ENCODE data around the gene CHST12.
"Not testable (repeated sequence)": the region's sequence is repeated elsewhere in the genome, so short reads cannot be mapped to it uniquely, and the experiment has no call there.

Gene CHST12

DNA sequence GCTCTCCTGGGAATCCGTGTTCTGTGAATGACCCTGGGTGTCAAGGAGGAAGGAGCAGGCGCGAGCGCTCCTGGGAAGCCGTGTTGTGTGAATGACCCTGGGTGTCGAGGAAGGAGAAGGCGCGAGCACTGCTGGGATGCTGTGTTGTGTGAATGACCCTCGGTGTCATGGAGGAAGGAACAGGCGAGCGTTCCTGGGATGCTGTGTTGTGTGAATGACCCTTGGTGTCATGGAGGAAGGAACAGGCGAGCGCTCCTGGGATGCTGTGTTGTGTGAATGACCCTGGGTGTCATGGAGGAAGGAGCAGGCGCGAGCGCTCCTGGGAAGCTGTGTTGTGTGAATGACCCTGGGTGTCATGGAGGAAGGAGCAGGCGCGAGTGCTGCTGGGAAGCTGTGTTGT is 25.3 kb upstream of the CHST12 start:
- not testable (repeated sequence) for DNase-seq (ENCODE audit: low read depth in 2 of 2)

DNA sequence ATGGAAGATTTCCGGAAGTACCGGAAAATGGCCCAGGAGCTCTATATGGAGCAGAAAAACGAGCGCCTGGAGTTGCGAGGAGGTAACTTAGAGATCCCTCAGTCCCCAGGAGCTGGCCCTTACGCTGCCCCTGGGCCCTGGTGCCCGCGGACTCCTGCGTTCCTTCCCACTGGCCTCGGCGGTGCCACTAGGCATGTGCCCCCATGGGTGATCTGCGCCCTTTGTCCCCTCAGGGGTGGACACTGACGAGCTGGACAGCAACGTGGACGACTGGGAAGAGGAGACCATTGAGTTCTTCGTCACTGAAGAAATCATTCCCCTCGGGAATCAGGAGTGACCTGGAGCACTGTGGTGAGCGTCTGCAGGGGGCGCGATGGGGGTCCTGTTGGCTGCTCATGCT is 24.2 kb upstream of the CHST12 start:
- DNase-seq (ENCODE audit: low read depth in 2 of 2), result no peak

DNA sequence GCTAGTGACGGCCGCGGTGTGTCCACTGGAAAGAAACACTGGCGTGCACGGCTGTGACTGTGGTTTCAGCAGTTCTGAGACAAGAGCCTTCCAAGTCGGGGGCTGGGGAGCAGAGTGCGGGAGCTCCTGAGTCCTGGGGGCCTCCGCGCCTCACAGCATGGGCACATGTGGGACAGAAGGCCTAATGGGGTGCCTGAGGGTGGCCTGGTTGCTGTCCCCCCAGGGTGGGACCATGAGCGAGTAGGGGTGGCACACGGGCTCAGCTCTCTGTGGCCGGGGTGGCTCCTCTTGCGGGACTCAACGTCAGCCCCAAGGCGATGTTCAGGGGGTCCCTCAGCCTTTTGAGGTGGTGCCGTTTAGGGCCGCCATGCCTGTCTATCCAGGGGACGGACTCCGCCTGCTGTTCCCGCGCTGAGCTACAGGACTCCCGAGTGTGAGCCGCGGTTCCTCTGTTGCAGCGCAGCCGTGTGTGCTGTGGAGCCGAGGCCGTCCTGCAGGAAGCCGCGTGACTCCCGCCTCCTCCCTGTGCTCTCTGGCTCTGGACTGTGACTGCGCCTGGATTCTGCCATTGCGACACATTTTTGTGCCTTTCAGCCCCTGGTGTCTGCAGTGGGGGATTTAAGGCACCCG is 23.5 kb upstream of the CHST12 start:
- DNase-seq (ENCODE audit: low read depth in 2 of 2), result no peak

DNA sequence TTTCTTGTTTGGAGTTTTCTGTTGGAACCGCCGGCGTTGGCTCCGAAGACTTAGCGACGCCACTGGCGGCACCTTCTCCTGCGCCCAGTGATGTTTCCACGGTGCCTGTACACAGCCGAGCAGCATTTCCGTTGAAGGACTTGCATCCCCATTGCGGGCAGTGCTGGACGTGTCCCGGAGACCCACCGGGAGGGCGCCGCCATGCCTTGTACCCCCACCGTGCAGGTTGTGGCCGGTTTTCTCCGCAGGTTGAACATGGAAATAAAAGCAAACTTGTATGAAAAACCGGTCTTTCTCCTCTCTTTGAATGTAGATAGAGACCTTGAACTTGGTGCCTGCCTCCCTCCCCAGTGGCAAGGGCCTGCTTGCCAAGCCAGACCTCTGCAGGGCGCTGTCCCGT is 22.9 kb upstream of the CHST12 start:
- no peak for DNase-seq (ENCODE audit: low read depth in 2 of 2)

DNA sequence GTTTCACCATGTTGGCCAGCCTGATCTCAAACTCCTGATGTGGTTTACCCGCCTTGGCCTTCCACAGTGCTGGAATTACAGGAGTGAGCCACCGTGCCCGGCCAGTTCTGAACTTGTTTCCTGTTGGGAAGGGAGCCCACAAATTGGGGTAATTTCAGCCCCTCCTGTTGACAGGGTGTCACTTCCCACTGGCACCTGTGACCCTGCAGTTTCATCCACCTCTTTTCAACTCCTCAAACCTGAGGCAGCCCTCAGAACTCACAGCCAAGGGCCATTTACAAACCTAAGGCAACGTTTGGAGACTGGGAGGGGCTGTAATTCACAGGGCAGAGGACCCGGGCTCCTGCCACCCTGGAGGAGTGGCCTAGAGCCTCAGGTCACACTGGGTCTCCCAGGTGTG is 22.2 kb upstream of the CHST12 start:
- DNase-seq (ENCODE audit: low read depth in 2 of 2), result no peak

DNA sequence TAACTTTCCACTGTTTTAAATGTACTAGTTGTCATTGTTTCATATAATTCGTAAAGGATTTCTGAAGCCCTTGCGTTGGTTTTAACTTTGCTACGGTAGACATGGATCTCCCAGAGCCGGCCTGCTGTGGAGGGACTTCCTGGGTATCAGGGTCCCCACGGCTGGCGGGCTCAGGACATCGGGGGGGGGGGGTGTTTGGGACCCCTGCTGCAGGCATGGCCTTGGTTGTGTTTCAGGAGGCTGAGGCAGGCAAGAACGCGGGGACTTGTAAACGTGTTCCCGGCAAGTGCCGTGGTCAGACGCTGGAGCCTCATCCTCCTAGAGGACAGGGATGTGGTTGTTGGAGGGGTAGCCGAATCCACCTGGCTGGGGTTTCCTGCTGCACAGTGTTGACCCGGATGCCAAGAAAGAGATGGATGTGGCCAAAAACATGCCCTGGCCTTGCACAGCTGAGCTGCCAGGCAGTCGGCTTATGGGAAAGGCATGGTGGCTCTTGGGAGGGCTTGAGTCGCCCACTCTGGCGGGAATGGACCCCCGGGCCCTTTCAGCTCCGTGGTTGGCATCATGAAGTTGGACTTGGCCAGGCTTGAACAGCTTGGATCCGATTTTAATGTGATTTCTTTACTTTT is 21.4 kb upstream of the CHST12 start:
- DNase-seq (ENCODE audit: low read depth in 2 of 2), result no peak

DNA sequence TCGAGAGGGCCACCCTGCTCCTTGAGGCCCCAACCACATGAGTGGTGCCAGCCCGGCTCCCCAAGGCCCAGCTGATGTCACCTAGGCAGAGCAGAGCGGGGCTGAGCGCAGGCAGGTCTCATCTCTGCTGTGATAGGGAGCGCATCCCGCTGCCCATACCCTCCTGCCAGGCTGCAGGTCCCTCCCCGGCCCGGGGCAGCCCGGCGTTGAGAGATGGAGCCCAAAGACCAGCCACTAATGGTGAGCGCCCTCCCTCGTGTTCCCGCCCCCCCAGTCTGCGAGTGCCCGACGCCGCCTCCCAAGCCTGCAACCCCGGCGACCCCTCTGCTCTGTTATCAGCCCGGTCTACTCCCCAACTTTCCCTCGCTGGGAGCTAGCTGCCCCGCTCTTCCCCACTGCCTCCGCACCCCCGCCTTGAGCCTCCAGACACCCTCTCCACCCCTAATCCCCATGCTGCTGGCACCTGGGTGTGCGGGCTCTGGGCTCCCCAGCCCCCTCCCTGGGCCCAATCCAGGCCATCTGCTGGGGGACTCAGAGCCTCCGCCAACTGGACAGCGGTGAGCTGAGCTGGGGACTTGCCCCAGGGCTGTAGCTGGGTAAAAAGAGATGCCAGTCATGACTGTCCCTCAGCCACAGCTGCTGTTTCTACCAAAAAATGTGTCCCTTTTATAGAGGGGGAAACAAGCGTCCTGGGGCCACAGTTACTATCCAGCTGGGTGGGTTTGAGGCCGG is 19.7 kb upstream of the CHST12 start:
- no peak for DNase-seq (ENCODE audit: low read depth in 2 of 2)

DNA sequence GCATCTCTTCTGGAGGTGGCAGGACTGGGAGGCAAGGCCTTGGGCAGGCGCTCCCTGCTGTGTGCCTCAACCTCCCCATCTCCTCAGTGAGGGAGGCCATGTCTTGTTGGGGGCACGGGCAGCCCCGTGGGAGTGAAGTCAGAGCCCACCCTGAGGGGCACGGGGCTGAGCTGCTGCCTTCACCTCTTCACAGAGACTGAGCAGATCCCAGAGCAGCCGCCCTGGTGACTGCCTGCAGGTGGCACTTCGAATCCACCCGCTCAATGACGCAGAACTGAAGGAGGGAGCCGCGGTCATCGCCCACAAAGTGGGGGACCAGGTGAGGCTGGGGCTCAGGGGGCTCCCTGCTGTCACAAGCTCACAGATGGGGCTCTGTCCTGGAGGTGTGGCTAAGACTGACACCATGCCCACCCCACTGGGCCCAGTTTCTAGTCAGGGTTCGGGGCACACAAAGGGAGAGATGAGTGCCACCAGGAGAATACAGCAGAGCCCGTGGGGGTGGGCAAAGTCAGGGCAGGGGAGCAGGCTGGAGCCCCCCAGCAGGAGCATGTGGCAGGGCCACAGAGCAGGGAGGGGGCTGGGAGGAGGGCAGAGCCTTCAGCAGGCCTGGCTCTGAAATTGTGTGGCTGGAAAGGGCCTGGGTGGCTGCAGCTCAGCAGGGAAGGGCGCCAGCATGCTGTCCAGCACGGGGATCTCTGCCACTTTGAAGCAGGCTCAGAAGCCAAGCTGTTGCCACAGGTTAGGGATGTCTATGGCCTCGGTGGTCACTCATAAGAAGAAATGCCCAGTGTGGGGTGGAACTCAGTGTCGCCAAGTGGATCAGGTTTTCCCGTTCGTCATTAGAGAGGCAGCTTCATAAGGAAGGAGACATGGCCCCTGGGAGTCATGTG is 18.8 kb upstream of the CHST12 start:
- no peak for DNase-seq (ENCODE audit: low read depth in 2 of 2)

DNA sequence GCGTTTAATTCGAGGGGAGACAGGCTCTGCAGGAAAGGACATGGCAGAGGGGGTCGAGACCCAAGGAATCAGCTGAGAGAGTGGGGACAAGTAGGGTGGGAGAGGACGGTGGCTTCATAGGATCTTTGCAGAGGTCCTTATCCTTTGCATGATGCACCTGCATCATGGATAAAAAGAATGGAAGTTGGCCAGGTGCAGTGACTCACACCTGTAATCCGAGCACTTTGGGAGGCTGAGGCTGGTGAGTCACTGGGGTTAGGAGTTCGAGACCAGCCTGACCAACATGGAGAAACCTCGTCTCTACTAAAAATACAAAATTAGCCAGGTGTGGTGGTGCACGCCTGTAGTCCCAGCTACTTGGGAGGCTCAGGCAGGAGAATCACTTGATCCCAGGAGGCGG is 17.3 kb upstream of the CHST12 start:
- not testable (repeated sequence) for DNase-seq (ENCODE audit: low read depth in 2 of 2)

DNA sequence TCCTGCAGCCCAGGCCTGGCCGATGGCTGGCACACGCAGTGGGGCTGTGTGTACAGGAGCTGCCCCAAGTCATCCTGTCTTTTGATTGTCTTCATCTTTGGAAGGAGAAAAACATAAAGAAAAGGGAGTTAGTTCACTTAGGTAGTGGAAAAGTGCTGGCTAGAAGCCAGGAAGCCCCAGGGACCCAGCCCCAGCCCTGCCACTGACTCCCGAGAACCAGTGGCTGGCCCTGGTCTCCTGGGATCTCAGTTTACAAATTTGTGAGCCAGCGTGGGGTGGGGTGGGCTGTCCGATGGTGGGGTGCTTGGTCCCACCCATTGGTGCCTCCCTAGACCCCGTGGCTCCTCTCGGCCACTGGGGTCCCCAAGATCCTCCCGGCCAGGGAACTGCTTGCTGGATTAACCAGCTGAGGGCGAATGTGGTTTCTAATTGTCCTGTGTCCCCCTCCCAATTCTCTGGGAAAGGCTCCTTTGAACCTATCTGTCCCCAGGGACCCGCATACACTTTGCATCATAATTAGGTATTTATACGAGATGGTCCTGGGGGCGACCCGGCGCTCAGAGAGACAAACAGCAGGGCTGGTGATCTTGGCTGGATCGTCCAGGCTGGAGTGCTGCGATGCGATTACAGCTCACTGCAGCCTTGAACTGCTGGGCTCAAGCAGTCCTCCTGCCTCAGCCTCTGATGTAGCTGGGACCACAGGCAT is 16.3 kb upstream of the CHST12 start:
- no peak for DNase-seq (ENCODE audit: low read depth in 2 of 2)

DNA sequence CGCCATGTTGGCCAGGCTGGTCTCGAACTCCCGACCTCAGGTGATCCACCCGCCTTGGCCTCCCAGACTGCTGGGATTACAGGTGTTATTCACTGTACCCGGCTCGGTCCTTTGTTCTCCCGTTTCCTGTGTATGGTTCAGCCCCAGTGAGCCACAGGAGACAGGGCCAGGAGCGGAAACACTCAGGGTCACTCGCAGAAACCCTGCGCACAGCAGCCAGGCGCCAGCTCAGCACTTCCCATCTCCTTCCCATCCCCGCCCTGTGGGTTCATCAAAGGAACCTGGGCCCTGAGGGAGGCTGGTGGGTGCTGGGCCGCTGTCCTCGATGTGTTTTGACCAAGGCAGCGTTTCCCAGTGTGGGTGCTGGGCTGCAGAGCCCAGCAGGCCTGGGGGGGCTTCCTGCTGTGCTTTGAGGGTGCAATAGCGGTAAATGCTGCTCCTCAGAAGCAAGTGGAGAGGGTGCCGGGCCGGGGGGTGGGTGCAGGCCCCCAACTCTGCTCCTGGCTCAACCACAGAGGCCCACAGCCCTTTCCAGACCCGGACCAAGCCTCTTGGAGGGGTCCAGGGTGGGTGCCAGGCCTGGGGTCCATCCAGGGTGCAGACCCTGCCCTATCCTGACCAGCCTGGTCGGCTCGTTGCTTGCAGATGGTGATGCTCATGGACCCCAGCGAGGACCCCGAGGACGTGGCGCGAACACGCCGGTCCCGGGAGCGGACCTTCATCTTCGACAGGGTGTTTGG is 15.3 kb upstream of the CHST12 start:
- DNase-seq (ENCODE audit: low read depth in 2 of 2), result no peak

DNA sequence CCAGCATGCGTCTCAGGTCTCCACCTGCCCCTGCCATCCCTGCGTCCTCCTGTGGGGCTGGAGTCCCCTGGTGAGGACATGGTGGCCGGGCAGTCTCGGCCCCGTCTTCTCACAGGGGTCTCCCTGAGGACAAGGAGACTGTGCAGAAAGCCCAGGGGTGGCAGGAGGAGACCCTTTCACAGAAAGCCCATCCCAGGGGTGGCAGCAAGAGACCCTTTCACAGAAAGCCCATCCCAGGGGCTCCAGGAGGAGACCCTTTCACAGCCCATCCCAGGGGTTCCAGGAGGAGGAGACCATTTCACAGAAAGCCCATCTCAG is 14.8 kb upstream of the CHST12 start:
- DNase-seq (ENCODE audit: low read depth in 2 of 2), result no peak

DNA sequence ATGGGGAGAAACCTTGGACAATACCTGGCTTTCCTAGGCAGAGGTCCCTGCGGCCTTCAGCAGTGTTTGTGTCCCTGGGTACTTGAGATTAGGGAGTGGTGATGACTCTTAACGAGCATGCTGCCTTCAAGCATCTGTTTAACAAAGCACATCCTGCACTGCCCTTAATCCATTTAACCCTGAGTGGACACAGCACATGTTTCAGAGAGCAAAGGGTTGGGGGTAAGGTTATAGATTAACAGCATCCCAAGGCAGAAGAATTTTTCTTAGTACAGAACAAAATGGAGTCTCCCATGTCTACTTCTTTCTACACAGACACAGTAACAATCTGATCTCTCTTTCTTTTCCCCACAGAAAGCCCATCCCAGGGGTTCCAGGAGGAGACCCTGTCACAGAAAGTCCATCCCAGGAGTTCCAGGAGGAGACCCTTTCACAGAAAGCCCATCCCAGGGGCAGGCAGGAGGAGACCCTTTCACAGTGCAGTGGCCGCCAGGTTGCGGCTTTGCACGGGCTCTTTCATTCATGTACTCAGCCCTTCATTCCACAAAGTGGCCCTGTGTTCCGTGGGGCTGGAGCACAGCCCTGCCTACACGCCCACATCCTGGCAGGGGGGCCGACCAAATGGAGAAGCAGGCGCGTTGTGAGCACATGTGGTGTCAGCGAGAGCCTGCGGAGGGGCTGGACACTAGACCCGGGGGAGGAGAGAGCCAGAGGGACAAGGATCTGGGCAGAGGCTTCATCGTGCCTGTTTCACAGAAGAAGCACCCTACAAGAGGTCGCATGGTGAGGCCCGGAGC is 13.2 kb upstream of the CHST12 start:
- not testable (repeated sequence) for DNase-seq (ENCODE audit: low read depth in 2 of 2)

DNA sequence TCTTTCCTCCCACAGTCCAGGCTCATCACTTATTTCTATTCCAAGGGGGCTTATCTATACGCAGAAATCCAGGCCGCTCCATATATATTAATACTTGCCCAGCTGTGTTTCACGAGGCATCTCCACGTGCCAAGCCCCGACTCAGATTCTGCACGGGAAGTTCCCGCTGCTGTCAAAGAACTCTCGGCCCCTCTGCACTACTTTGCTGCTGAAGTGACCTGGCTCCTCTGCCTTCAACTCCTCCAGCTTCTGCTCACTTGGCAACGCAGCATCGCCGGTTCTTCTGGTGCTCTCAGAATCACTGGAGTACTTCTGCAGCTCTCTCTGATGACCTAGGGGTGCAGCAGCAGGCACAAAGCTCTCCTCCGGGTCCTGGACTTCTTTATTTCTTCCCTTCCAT is 9.7 kb upstream of the CHST12 start:
- no peak for DNase-seq (ENCODE audit: low read depth in 2 of 2)

DNA sequence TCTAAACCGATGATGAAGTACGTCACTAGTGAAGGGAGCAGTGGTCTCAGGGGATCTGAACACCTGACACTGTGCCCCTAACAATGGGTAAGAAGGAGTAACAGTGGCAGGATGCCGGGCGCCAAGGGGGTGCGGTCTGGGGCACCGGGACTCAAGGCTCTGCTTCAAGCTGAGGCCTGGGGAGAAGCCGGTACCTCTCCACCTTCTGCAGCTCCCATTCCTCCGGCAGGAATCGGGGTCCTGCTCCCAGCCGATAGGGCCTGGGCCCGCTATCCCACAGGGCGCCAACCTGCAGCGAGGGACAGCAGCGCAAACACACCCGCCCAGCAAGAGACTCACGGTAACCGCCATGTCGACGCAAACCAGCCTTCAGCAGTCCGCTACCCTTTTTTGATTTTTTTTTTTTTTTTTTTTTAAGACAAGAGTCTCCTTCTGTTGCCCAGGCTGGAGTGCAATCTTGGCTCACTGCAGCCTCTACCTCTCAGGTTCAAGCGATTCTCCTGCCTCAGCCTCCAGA is 8.8 kb upstream of the CHST12 start:
- DNase-seq (ENCODE audit: low read depth in 2 of 2), result no peak

DNA sequence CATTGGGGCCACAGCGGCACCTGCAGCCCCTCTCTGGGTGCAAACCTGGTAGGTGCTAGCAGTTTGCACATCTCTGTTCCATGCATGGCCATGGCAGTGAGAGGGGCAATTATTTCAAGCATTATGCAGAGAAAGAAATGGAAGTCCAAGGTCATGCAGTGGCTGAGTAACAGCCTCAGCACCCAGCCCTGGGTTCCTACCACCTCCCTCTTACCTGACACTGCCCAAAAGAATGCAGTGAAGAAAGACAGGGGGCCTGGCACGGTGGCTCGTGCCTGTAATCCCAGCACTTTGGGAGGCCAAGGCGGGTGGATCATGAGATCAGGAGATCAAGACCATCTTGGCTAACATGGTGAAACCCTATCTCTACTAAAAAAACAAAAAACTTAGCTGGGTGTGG is 4.9 kb upstream of the CHST12 start:
- DNase-seq (ENCODE audit: low read depth in 2 of 2), result no peak

DNA sequence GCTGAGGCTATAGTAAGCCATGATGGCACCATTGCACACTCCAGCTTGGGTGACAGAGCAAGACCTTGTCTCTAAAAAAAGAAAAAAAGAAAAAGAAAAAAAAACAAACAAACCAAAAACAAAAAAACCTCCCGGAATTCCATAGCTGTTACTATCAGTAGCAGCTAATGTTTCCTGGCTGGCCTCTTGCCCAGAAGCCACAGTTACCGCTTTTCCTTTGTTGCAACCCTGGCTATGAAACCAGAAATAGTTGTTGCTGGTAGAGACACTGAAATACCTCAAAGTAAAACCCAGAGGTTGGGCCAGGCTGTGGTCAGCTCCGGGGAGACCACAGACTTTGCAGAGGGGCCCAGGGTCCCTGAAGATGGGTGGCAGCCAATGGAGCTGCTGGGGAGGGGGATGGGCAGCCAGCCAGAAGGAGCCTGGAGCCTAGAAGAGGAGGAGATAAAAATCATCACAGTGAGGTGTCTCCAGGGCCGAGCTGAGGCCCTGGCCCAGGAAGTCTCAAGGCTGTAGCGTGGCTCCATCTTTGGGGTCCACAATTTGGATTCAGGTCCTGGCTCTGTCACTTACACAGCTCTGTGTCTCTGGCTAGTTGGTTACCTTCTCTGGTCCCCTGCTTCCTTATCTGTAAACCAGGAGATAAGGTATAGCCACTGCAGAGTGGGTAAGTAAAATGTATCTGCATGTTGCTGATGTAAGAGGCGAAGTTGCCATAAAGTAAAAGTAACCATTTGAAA is 3.4 kb upstream of the CHST12 start:
- DNase-seq (ENCODE audit: low read depth in 2 of 2), result no peak

DNA sequence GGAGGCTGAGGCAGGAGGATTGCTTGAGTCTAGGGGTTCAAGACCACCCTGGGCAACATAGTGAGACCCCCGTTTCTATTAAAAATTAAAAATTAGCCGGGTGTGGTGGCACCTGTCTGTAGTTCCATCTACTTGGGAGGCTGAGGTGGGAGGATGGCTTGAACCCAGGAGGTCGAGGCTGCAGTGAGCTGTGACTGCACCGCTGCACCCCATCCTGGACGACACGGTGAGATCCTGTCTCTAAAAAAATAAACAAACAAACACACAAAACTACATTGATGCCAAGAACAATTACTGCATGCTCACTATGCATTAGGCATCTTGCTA is 761 bp upstream of the CHST12 start:
- no peak for DNase-seq (ENCODE audit: low read depth in 2 of 2)

Data from stimulated activated CD8-positive, alpha-beta memory T cell treated with anti-CD3 and anti-CD28 coated beads, Interleukin-7, amount 100 ng/mL, for 4 hours (primary cell).